BE2C (cell line): ENCODE measurements around the gene ZBTB25.
"Not testable (repeated sequence)": the region's sequence is repeated elsewhere in the genome, so short reads cannot be mapped to it uniquely, and the experiment has no call there.

Experiments used
- DNase-seq: peaks from one replicate; pipeline ENCODE4 v3.0.0-alpha.2; 2020
- H3K27me3 ChIP-seq: fragments of 250-450 bp; sonication (Bioruptor Pico); 2 replicates; pipeline ENCODE4 v1.5.1; 2020; ENCODE audit warnings: mild to moderate bottlenecking
- H3K36me3 ChIP-seq: fragments of 250-450 bp; sonication (Bioruptor Pico); 2 replicates; pipeline ENCODE4 v1.5.1; 2020; ENCODE audit warnings: mild to moderate bottlenecking
- H3K4me1 ChIP-seq: fragments of 250-450 bp; sonication (Bioruptor Pico); 2 replicates; pipeline ENCODE4 v1.5.1; 2020
- H3K4me3 ChIP-seq: 2 replicates; pipeline ENCODE4 v1.5.1; 2011; ENCODE audit warnings: low read depth, low read length
- H3K9me3 ChIP-seq: fragments of 250-450 bp; sonication (Bioruptor Pico); 2 replicates; pipeline ENCODE4 v1.5.1; 2020
- TF ChIP-seq, protein P1 (sequence below): IDR thresholded peaks from 2 replicates; pipeline ENCODE4 v1.5.1; 2012; ENCODE audit warnings: mild to moderate bottlenecking, low read depth, low read length

Gene ZBTB25

DNA sequence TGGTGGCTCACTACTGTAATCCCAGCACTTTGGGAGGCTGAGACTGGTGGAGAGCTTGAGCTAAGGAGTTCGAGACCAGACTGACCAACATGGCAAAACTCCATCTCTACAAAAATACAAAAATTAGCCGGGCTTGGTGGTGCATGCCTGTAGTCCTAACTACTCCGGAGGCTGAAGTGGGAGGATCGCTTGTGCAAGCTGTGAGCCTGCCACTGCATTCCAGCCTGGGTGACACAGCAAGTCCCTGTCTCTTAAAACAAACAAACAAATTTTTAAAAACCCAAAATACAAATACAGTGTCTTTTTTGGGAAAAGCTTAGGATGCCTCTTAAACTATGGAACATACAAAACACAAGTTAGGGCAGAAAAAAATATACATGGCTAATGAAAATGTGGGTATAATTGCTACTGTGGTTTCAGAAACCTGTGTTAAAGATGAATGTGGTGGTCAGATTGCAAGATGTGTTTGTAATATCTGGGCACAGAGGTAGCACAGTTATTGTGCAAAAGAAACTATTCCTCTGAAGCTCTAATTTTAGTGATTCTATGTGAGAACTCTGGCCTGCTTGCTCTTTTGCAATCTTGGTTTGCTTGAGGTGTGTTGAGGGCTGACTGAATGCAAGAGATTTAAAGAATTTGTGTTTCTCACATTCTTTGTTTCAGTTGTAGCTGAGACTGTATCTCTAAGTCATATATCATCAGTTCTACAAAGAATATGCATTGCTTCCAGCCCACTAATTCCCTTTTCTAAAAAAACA is 33.0 kb upstream of the ZBTB25 start:
- H3K36me3 ChIP-seq, result no peaks in the 10 kb centered on the region
- no peaks in the 10 kb centered on the region for H3K27me3 ChIP-seq
- peaks cover 8% of the 10 kb centered on the region; the same call in 1 of the 2 replicates for H3K9me3 ChIP-seq
- H3K4me1 ChIP-seq, result peaks cover 3% of the 10 kb centered on the region
- TF ChIP-seq, protein P1, sequence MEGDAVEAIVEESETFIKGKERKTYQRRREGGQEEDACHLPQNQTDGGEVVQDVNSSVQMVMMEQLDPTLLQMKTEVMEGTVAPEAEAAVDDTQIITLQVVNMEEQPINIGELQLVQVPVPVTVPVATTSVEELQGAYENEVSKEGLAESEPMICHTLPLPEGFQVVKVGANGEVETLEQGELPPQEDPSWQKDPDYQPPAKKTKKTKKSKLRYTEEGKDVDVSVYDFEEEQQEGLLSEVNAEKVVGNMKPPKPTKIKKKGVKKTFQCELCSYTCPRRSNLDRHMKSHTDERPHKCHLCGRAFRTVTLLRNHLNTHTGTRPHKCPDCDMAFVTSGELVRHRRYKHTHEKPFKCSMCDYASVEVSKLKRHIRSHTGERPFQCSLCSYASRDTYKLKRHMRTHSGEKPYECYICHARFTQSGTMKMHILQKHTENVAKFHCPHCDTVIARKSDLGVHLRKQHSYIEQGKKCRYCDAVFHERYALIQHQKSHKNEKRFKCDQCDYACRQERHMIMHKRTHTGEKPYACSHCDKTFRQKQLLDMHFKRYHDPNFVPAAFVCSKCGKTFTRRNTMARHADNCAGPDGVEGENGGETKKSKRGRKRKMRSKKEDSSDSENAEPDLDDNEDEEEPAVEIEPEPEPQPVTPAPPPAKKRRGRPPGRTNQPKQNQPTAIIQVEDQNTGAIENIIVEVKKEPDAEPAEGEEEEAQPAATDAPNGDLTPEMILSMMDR, result no peak
- no peak overlapping the region for H3K4me3 ChIP-seq
- DNase-seq, result no peak

DNA sequence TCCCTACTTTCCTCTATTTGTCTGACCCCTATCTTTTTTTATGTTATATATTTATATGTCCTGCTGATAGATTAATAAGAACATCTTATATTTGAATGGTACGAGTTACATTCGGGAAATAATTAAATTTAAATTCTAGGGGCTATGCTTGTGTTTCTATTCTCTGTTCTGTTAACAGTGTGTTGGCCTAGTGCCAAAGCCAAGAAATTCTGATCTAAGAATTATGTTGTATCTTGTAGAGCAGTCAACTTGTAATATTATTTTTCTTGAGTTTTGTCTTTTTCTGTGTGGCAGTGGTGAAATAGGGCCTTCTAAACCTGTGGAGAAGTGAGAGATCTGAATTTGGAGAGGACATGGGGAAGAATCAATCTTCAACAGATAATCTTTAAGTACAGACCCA is 27.9 kb upstream of the ZBTB25 start:
- DNase-seq, result no peak
- Histone ChIP-seq H3K4me1 (peaks cover 8% of the 10 kb centered on the region), H3K4me3 (no peak overlapping the region), H3K9me3 (no peaks in the 10 kb centered on the region), H3K36me3 (no peaks in the 10 kb centered on the region; the same call in 1 of the 2 replicates), H3K27me3 (no peaks in the 10 kb centered on the region)
- TF ChIP-seq, protein P1, result no peak

DNA sequence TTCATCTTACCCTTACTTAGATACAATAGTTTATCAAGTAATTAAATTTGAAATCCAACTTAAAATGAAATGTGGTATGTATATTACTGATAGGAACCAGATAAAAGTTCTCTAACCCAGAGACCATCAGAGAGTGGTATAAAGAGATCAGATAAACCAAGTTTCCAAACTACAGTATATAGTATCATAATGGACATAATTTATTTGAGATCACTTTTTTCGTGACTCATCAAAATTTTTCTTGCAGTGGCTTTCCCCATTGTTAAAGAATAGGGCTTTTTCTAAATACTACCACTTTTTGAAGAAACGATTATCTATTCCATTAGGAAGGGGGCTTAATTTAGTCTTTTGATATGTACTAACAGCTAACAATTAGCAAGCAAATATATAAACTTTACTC is 21.7 kb upstream of the ZBTB25 start:
- Histone ChIP-seq H3K27me3 (no peaks in the 10 kb centered on the region), H3K4me1 (peaks cover 13% of the 10 kb centered on the region), H3K9me3 (no peaks in the 10 kb centered on the region), H3K4me3 (no peak overlapping the region), H3K36me3 (peaks cover 22% of the 10 kb centered on the region)
- no peak for DNase-seq
- TF ChIP-seq, protein P1, result no peak

DNA sequence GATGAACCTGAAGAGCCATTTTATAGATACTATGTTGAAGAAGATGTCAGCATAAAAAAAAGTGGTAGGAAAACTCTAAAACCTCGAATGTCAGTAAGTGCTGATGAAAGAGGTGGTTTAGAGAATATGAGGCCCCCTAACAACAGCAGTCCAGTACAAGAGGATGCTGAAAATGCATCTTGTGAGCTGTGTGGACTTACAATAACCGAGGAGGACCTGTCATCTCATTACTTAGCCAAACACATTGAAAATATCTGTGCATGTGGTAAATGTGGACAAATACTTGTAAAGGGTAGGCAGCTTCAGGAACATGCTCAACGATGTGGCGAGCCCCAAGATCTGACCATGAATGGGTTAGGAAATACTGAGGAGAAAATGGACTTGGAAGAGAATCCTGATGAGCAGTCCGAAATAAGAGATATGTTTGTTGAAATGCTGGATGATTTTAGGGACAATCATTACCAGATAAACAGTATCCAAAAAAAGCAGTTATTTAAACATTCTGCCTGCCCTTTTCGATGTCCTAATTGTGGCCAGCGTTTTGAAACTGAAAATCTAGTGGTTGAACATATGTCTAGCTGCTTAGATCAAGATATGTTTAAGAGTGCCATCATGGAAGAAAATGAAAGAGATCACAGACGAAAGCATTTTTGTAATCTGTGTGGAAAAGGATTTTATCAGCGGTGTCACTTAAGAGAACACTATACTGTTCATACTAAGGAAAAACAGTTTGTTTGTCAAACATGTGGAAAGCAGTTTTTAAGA is 19.1 kb upstream of the ZBTB25 start:
- H3K27me3 ChIP-seq, result no peaks in the 10 kb centered on the region
- H3K36me3 ChIP-seq, result peaks cover 22% of the 10 kb centered on the region
- no peak for DNase-seq
- TF ChIP-seq, protein P1, result no peak
- no peak overlapping the region for H3K4me3 ChIP-seq
- peaks cover 13% of the 10 kb centered on the region for H3K4me1 ChIP-seq
- no peaks in the 10 kb centered on the region for H3K9me3 ChIP-seq

DNA sequence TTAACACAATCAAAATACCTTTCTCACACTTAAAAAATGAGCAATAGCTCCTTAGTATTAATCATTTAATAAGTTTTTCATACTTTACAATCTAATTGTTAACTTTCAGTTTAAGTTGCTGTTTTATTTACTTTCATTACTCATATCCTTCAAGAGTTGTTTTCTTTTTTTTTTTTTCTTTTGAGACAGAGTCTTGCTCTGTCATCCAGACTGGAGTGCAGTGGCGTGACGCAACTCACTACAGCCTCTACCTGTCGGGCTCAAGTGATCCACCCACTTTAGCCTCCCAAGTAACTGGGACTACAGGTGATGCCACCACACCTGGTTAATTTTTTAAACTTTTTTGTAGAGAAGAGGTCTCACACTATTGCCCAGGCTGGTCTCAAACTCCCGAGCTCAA is 17.1 kb upstream of the ZBTB25 start:
- Histone ChIP-seq H3K27me3 (no peaks in the 10 kb centered on the region), H3K4me3 (no peak overlapping the region), H3K9me3 (no peaks in the 10 kb centered on the region), H3K36me3 (peaks cover 22% of the 10 kb centered on the region), H3K4me1 (peaks cover 13% of the 10 kb centered on the region)
- DNase-seq, result no peak
- TF ChIP-seq, protein P1, result no peak

DNA sequence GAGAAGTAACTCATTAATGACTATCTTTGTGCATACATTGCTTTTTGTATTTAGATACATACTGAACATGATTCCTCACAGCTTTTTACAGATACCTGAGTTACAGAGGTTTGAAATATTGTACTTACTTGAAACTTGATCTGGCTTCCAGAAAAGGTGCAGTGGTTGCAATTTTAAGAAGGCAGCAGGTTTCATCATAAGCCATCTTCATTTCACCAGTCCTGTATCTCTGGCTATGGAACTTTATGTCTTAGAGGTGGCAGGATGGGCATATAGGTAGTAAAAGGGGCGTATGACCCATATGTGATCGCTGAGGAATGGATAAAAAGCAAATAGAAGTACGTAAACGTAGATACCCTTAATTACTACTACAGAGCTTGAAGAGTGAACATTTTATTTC is 14.6 kb upstream of the ZBTB25 start:
- TF ChIP-seq, protein P1, result no peak
- peaks cover 8% of the 10 kb centered on the region for H3K4me1 ChIP-seq
- peaks cover 19% of the 10 kb centered on the region for H3K36me3 ChIP-seq
- no peaks in the 10 kb centered on the region for H3K9me3 ChIP-seq
- H3K4me3 ChIP-seq, result no peak overlapping the region
- no peak for DNase-seq
- H3K27me3 ChIP-seq, result no peaks in the 10 kb centered on the region

DNA sequence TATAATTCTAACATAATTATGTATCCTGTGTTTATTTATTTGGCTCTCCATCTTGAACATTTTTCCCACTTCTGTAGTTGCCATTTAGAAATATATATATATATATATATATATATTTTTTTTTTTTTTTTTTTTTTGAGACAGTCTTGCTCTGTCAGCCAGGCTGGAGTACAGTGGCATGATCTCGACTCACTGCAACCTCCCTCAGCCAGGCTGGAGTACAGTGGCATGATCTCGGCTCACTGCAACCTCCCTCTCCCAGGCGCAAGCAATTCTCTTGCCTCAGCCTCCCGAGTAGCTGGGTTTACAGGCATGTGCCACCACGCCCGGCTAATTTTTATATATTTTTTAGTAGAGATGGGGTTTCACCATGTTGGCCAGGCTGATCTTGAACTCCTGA is 14.0 kb upstream of the ZBTB25 start:
- not testable (repeated sequence) for DNase-seq, H3K27me3 ChIP-seq, H3K4me1 ChIP-seq, H3K9me3 ChIP-seq, H3K4me3 ChIP-seq
- H3K36me3 ChIP-seq, result peaks cover 17% of the 10 kb centered on the region
